Loucy (cell line): ENCODE data around the gene IFNA17.
"Not testable (repeated sequence)": the region's sequence is repeated elsewhere in the genome, so short reads cannot be mapped to it uniquely, and the experiment has no call there.

Experiments used
- H2AFZ ChIP-seq: fragments of 200-600 bp; sonication (generic); 2 replicates; pipeline ENCODE4 v1.6.0; 2016; ENCODE audit warnings: antibody characterized with exemption, mild to moderate bottlenecking, low read length, moderate library complexity
- H3F3A ChIP-seq: fragments of 200-600 bp; 2 replicates; pipeline ENCODE4 v1.6.0; 2016; ENCODE audit warnings: antibody characterized with exemption, low read depth, mild to moderate bottlenecking
- H3K27me3 ChIP-seq: fragments of 200-600 bp; sonication (generic); 2 replicates; pipeline ENCODE4 v1.6.1; 2014; ENCODE audit warnings: low read length, mild to moderate bottlenecking; ENCODE audit not compliant: insufficient read depth, poor library complexity, severe bottlenecking
- H3K36me3 ChIP-seq: fragments of 200-600 bp; sonication (generic); 2 replicates; pipeline ENCODE4 v1.6.1; 2016; ENCODE audit warnings: low read length; ENCODE audit not compliant: insufficient read depth
- H3K4me1 ChIP-seq: fragments of 200-600 bp; sonication (generic); 2 replicates; pipeline ENCODE4 v1.5.1; 2014; ENCODE audit warnings: low read length, mild to moderate bottlenecking; ENCODE audit not compliant: insufficient read depth, poor library complexity, severe bottlenecking
- H3K4me2 ChIP-seq: fragments of 200-600 bp; sonication (generic); 2 replicates; pipeline ENCODE4 v1.6.0; 2014; ENCODE audit warnings: antibody characterized with exemption, low read length, low read depth, mild to moderate bottlenecking; ENCODE audit not compliant: poor library complexity, severe bottlenecking
- H3K4me3 ChIP-seq: fragments of 200-600 bp; sonication (generic); 2 replicates; pipeline ENCODE4 v1.5.1; 2014; ENCODE audit warnings: low read length, mild to moderate bottlenecking, mixed read lengths; ENCODE audit not compliant: poor library complexity, severe bottlenecking
- H3K79me2 ChIP-seq: fragments of 200-600 bp; sonication (generic); 2 replicates; pipeline ENCODE4 v1.6.1; 2014; ENCODE audit warnings: low read length; ENCODE audit not compliant: insufficient read depth
- H3K9ac ChIP-seq: fragments of 200-600 bp; sonication (generic); 2 replicates; pipeline ENCODE4 v1.6.0; 2014; ENCODE audit warnings: mild to moderate bottlenecking, low read depth, low read length, moderate library complexity; ENCODE audit not compliant: poor library complexity, severe bottlenecking
- H3K9me2 ChIP-seq: fragments of 200-600 bp; sonication (generic); replicated peaks from 2 replicates; pipeline ENCODE4 v1.6.1; 2016; ENCODE audit warnings: low read depth, low read length, mixed read lengths
- H3K9me3 ChIP-seq: fragments of 200-600 bp; sonication (generic); 2 replicates; pipeline ENCODE4 v1.6.1; 2014; ENCODE audit warnings: mild to moderate bottlenecking, antibody characterized with exemption, low read length, low read depth; ENCODE audit not compliant: insufficient read depth
- H4K20me1 ChIP-seq: fragments of 200-600 bp; sonication (generic); 2 replicates; pipeline ENCODE4 v1.6.0; 2014; ENCODE audit warnings: antibody characterized with exemption, low read length, mild to moderate bottlenecking; ENCODE audit not compliant: insufficient read depth, poor library complexity, severe bottlenecking
- CTCF ChIP-seq: fragments of 200-600 bp; sonication (generic); conservative IDR thresholded peaks from 2 replicates; pipeline ENCODE4 v1.5.1; 2014; ENCODE audit warnings: mild to moderate bottlenecking, antibody characterized with exemption, low read length
- EZH2phosphoT487 ChIP-seq: fragments of 200-600 bp; IDR thresholded peaks from 2 replicates; pipeline ENCODE4 v1.6.1; 2018; ENCODE audit warnings: antibody characterized with exemption, mild to moderate bottlenecking, moderate library complexity, borderline replicate concordance

The IFNA17 gene

GRCh38 chr9:21244836-21245235 lies 16.8 kb upstream of the IFNA17 start:
- H3K27me3 ChIP-seq = no peaks in the 10 kb centered on the region
- H3K4me1 ChIP-seq = no peaks in the 10 kb centered on the region
- no peak overlapping the region for H3K4me2 ChIP-seq
- no peaks in the 10 kb centered on the region for H4K20me1 ChIP-seq
- no peak overlapping the region for H3K4me3 ChIP-seq
- H2AFZ ChIP-seq = no peak overlapping the region
- H3K79me2 ChIP-seq = no peaks in the 10 kb centered on the region
- H3F3A ChIP-seq = no peaks in the 10 kb centered on the region
- no peaks in the 10 kb centered on the region for H3K36me3 ChIP-seq
- no peaks in the 10 kb centered on the region for H3K9me2 ChIP-seq
- H3K9ac ChIP-seq = no peak overlapping the region
- TF ChIP-seq CTCF = no peak
- TF ChIP-seq EZH2phosphoT487 = no peak
- no peaks in the 10 kb centered on the region for H3K9me3 ChIP-seq

- Histone ChIP-seq H3K4me2 (no peak within 1 kb of the TSS), H3K9me3 (no peaks in the 10 kb centered on the region), H3K36me3 (no peaks in the 10 kb centered on the region), H4K20me1 (no peaks in the 10 kb centered on the region), H3K79me2 (no peaks in the 10 kb centered on the region), H3K9me2 (no peaks in the 10 kb centered on the region), H2AFZ (no peak within 1 kb of the TSS), H3K9ac (no peak within 1 kb of the TSS), H3F3A (no peaks in the 10 kb centered on the region), H3K4me3 (no peak within 1 kb of the TSS), H3K4me1 (peaks cover 10% of the 10 kb centered on the region), H3K27me3 (no peaks in the 10 kb centered on the region)
- TF ChIP-seq CTCF (no peak), EZH2phosphoT487 (no peak)
These were observed 11.9 kb upstream of the IFNA17 start, which contains the start of gene IFNA14 for GRCh38 chr9:21239911-21240310. Gene IFNA14, minus strand, starts transcription at chr9:21240005. Its CDS starts 70 bp downstream, at chr9:21239935.

- Histone ChIP-seq H3K4me3 (peak overlapping the region; percentile 67), H3K4me2 (peak overlapping the region; percentile 79), H2AFZ (0 out of 2 replicates have a peak overlapping the region, but pooled peaks have one; percentile 70)
- H3K9me2 ChIP-seq, H3K36me3 ChIP-seq, H3K9me3 ChIP-seq, H4K20me1 ChIP-seq, H3K79me2 ChIP-seq, H3K9ac ChIP-seq, H3K4me1 ChIP-seq, H3K27me3 ChIP-seq, H3F3A ChIP-seq: not testable (repeated sequence)
These were observed 8.3 kb upstream of the IFNA17 start for GRCh38 chr9:21236360-21236714.

GRCh38 chr9:21235468-21236359 lies 7.7 kb upstream of the IFNA17 start:
- peak overlapping the region; percentile 79 for H3K4me2 ChIP-seq

More at GRCh38 chr9:21235468-21236359, 7.7 kb upstream of the IFNA17 start:
- H3K9ac ChIP-seq, H3K9me3 ChIP-seq, H3K9me2 ChIP-seq, H3K79me2 ChIP-seq, H4K20me1 ChIP-seq, H3K4me1 ChIP-seq, H3K36me3 ChIP-seq, H3K27me3 ChIP-seq, H3F3A ChIP-seq: not testable (repeated sequence)
- Histone ChIP-seq H3K4me3 (peak overlapping the region; percentile 67), H2AFZ (peak overlapping the region; percentile 70; the same call in 1 of the 2 replicates)
- peak; percentile 79 for TF ChIP-seq CTCF
